ENCODE data around the gene FTCD.

DNA sequence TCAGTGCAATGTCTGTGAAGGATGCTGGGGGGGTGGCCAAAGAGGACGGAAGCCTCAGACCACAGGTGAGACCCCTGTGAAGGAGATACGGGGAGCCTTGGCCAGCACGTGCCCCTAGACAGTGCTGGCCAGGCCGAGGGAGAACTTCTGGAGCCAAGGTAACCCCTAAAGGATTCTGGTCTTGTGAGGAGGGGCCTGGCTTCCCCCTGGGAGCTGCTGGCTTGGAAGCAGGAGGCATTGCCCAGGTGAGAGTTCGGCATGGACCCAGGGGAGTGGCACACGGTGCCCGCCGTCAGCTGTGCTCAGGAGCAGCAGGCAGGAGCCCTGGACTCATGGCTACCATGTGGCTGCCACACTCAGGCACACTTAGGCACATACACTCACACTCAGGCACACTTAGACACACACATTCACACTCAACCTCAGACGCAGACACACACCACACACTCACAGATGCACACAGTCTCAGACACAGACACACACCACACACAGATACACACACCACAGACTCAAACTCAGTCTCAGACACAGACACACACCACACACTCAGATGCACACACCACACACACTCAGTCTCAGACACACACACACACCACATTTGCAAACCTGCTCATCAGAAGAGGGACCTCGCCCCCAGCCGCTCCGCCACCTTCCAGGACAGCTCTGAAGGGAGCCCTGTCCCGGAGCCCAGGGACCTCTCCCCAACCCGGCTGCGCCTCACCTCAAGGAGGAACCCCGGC is 58.6 kb downstream of the FTCD start:
- TF ChIP-seq RCOR1 (IDR thresholded peaks at IDR 0.05; ENCODE audit: borderline replicate concordance in 1 of 2, low read depth in 2 of 2, low read length in 2 of 2) (no peak), SMARCC2 (IDR thresholded peaks at IDR 0.05; ENCODE audit: low read depth) (no peak), CBX5 (IDR thresholded peaks at IDR 0.05; ENCODE audit: borderline replicate concordance, low read depth) (no peak), TARDBP (IDR thresholded peaks at IDR 0.05) (no peak), RNF2 (IDR thresholded peaks at IDR 0.05) (no peak), BCL6 (CRISPR knock-in tag; IDR thresholded peaks at IDR 0.05) (no peak), MTA1 (IDR thresholded peaks at IDR 0.05; ENCODE audit: borderline replicate concordance) (no peak), EP300 (IDR thresholded peaks at IDR 0.05; ENCODE audit: low read length) (no peak)
- TF ChIP-seq, protein P1, sequence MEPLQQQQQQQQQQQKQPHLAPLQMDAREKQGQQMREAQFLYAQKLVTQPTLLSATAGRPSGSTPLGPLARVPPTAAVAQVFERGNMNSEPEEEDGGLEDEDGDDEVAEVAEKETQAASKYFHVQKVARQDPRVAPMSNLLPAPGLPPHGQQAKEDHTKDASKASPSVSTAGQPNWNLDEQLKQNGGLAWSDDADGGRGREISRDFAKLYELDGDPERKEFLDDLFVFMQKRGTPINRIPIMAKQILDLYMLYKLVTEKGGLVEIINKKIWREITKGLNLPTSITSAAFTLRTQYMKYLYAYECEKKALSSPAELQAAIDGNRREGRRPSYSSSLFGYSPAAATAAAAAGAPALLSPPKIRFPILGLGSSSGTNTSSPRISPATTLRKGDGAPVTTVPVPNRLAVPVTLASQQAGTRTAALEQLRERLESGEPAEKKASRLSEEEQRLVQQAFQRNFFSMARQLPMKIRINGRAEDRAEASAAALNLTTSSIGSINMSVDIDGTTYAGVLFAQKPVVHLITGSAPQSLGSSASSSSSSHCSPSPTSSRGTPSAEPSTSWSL (CRISPR knock-in tag; IDR thresholded peaks at IDR 0.05; ENCODE audit: borderline replicate concordance), result no peak
- TF ChIP-seq, protein P2, sequence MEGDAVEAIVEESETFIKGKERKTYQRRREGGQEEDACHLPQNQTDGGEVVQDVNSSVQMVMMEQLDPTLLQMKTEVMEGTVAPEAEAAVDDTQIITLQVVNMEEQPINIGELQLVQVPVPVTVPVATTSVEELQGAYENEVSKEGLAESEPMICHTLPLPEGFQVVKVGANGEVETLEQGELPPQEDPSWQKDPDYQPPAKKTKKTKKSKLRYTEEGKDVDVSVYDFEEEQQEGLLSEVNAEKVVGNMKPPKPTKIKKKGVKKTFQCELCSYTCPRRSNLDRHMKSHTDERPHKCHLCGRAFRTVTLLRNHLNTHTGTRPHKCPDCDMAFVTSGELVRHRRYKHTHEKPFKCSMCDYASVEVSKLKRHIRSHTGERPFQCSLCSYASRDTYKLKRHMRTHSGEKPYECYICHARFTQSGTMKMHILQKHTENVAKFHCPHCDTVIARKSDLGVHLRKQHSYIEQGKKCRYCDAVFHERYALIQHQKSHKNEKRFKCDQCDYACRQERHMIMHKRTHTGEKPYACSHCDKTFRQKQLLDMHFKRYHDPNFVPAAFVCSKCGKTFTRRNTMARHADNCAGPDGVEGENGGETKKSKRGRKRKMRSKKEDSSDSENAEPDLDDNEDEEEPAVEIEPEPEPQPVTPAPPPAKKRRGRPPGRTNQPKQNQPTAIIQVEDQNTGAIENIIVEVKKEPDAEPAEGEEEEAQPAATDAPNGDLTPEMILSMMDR (IDR thresholded peaks at IDR 0.05 in 2 of 3, conservative IDR thresholded peaks at IDR 0.05 in 1 of 3; ENCODE audit: insufficient read depth in 2 of 3, low read depth in 1 of 3, low read length in 3 of 3), result no peak
- TF ChIP-seq, protein P3, sequence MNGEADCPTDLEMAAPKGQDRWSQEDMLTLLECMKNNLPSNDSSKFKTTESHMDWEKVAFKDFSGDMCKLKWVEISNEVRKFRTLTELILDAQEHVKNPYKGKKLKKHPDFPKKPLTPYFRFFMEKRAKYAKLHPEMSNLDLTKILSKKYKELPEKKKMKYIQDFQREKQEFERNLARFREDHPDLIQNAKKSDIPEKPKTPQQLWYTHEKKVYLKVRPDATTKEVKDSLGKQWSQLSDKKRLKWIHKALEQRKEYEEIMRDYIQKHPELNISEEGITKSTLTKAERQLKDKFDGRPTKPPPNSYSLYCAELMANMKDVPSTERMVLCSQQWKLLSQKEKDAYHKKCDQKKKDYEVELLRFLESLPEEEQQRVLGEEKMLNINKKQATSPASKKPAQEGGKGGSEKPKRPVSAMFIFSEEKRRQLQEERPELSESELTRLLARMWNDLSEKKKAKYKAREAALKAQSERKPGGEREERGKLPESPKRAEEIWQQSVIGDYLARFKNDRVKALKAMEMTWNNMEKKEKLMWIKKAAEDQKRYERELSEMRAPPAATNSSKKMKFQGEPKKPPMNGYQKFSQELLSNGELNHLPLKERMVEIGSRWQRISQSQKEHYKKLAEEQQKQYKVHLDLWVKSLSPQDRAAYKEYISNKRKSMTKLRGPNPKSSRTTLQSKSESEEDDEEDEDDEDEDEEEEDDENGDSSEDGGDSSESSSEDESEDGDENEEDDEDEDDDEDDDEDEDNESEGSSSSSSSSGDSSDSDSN (IDR thresholded peaks at IDR 0.05; ENCODE audit: borderline replicate concordance in 1 of 2, low read depth in 2 of 2, low read length in 2 of 2), result no peak
- TF ChIP-seq, protein P4, sequence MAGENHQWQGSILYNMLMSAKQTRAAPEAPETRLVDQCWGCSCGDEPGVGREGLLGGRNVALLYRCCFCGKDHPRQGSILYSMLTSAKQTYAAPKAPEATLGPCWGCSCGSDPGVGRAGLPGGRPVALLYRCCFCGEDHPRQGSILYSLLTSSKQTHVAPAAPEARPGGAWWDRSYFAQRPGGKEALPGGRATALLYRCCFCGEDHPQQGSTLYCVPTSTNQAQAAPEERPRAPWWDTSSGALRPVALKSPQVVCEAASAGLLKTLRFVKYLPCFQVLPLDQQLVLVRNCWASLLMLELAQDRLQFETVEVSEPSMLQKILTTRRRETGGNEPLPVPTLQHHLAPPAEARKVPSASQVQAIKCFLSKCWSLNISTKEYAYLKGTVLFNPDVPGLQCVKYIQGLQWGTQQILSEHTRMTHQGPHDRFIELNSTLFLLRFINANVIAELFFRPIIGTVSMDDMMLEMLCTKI (IDR thresholded peaks at IDR 0.05; ENCODE audit: partially characterized antibody), result no peak
